GM12878 (cell line): ENCODE measurements around the gene ING5. TPM values are rescaled to one million over a fixed set of nuclear protein-coding genes. Genes with fewer than 3 reads are reported as not detected.

Experiments
- ATAC-seq: fragments of 200-7000 bp; cut with Tn5 transposase; 3 replicates; pipeline ENCODE4 v1.9.1; 2020; ENCODE audit warnings: mild to moderate bottlenecking, moderate library complexity
- BruUV-seq: library from RNA; stranded (reverse); fragments of 400-500 nt; replicated peaks from 2 replicates; lab custom pipeline; 2021; lab: Mats Ljungman, UMichigan
- CTCF ChIA-PET: fragments of 300-600 bp; sonication (Branson Sonifier 250); formaldehyde crosslinking; extraction: SDS; loops from one replicate; lab custom pipeline; 2021; ENCODE audit warnings: inconsistent platforms; lab: Yijun Ruan, JAX
- POLR2A ChIA-PET: fragments of 350-600 bp; formaldehyde crosslinking; extraction: SDS; loops from one replicate; lab custom pipeline; 2021; ENCODE audit warnings: inconsistent platforms; lab: Charles Lee
- RAD21 ChIA-PET: fragments of 300-600 bp; sonication (Branson Sonifier 250); formaldehyde crosslinking; loops from one replicate; lab custom pipeline; 2023; ENCODE audit warnings: antibody characterized with exemption; ENCODE audit not compliant: unreplicated experiment; lab: Charles Lee
- SMC1A ChIA-PET: fragments of 300-600 bp; sonication (Branson Sonifier 250); formaldehyde crosslinking; loops from one replicate; lab custom pipeline; 2023; ENCODE audit not compliant: unreplicated experiment, uncharacterized antibody; lab: Charles Lee
- DNase-seq: peaks from one replicate; pipeline ENCODE4 v3.0.0-alpha.2; 2011; ENCODE audit warnings: low read depth, low spot score
- FAIRE-seq: peaks from 3 replicates; lab custom pipeline; 2011; peaks lifted over from hg19 to GRCh38; lab: Jason Lieb, UNC
- H2AFZ ChIP-seq: 2 replicates; pipeline ENCODE4 v1.6.0; 2011; ENCODE audit warnings: low read depth, low read length, control low read depth; ENCODE audit not compliant: control insufficient read depth
- H3K27ac ChIP-seq: 2 replicates; pipeline ENCODE4 v1.5.1; 2011; ENCODE audit warnings: control low read depth; ENCODE audit not compliant: control insufficient read depth, insufficient read depth
- H3K27me3 ChIP-seq, 2 experiments: replicated peaks in 1 of 2; 2 replicates each; pipeline versions ENCODE4 v1.6.0 to v1.6.1; 2011; ENCODE audit warnings: low read length in 1 of 2; ENCODE audit not compliant: control insufficient read depth in 2 of 2, insufficient read depth in 2 of 2
- H3K36me3 ChIP-seq, 2 experiments: 2 replicates each; pipeline ENCODE4 v1.5.1; 2011; ENCODE audit warnings: low read length in 1 of 2; ENCODE audit not compliant: control insufficient read depth in 2 of 2, insufficient read depth in 2 of 2
- H3K4me1 ChIP-seq: 2 replicates; pipeline ENCODE4 v1.6.1; 2011; ENCODE audit warnings: mild to moderate bottlenecking, low read length, moderate library complexity, mixed read lengths; ENCODE audit not compliant: control insufficient read depth, insufficient read depth
- H3K4me2 ChIP-seq: 2 replicates; pipeline ENCODE4 v1.6.0; 2011; ENCODE audit warnings: control low read depth; ENCODE audit not compliant: control insufficient read depth, insufficient read depth
- H3K4me3 ChIP-seq: fragments of 200-600 bp; sonication (generic); 2 replicates; pipeline ENCODE4 v1.5.1; 2016
- H3K79me2 ChIP-seq: 2 replicates; pipeline ENCODE4 v1.6.0; 2011; ENCODE audit warnings: low read length; ENCODE audit not compliant: control insufficient read depth, insufficient read depth
- H3K9ac ChIP-seq: 2 replicates; pipeline ENCODE4 v1.8.0; 2011; ENCODE audit warnings: low read length, control low read depth, mixed read lengths; ENCODE audit not compliant: control insufficient read depth, insufficient read depth
- H3K9me3 ChIP-seq: replicated peaks from 3 replicates; pipeline ENCODE4 v1.5.1; 2011; ENCODE audit warnings: mild to moderate bottlenecking, low read length; ENCODE audit not compliant: control insufficient read depth, insufficient read depth
- H4K20me1 ChIP-seq: 2 replicates; pipeline ENCODE4 v1.6.0; 2011; ENCODE audit not compliant: control insufficient read depth, insufficient read depth
- BHLHE40 ChIP-seq, 2 experiments: fragments of 450-650 bp in 1 of 2; IDR thresholded peaks; 2 replicates each; pipeline ENCODE4 v1.6.1; 2011 to 2017; ENCODE audit warnings: low read depth in 2 of 2, borderline replicate concordance in 1 of 2, improper control_type of control experiment in 1 of 2, low read length in 1 of 2, mild to moderate bottlenecking in 1 of 2
- CEBPB ChIP-seq, 2 experiments: fragments of 150-350 bp in 1 of 2; IDR thresholded peaks; 2 replicates each; pipeline ENCODE4 v1.6.1; 2012 to 2014; ENCODE audit warnings: low read depth in 2 of 2, low read length in 2 of 2, borderline replicate concordance in 1 of 2, inconsistent platforms in 1 of 2
- E4F1 ChIP-seq: fragments of 450-650 bp; IDR thresholded peaks from 2 replicates; pipeline ENCODE4 v1.6.1; 2018; ENCODE audit warnings: borderline replicate concordance, mild to moderate bottlenecking; ENCODE audit not compliant: partially characterized antibody
- EZH2 ChIP-seq: IDR thresholded peaks from 2 replicates; pipeline ENCODE4 v1.6.1; 2012; ENCODE audit warnings: low read depth, mild to moderate bottlenecking, control low read depth, inconsistent platforms, low read length, borderline replicate concordance; ENCODE audit not compliant: control insufficient read depth
- HCFC1 ChIP-seq: fragments of 150-350 bp; IDR thresholded peaks from 2 replicates; pipeline ENCODE4 v1.6.1; 2014; ENCODE audit warnings: low read length
- IRF4 ChIP-seq: IDR thresholded peaks from 2 replicates; pipeline ENCODE4 v1.6.1; 2011; ENCODE audit warnings: low read depth, low read length
- KDM1A ChIP-seq: fragments of 200-600 bp; sonication (generic); IDR thresholded peaks from 2 replicates; pipeline ENCODE4 v1.6.1; 2016; ENCODE audit warnings: borderline replicate concordance
- LARP7 ChIP-seq: fragments of 450-650 bp; IDR thresholded peaks from 2 replicates; pipeline ENCODE4 v1.6.1; 2017; ENCODE audit warnings: mild to moderate bottlenecking
- MEF2A ChIP-seq: IDR thresholded peaks from 2 replicates; pipeline ENCODE4 v1.6.1; 2011; ENCODE audit warnings: low read depth, mild to moderate bottlenecking, low read length, moderate library complexity; ENCODE audit not compliant: insufficient read depth
- MTA2 ChIP-seq: fragments of 450-650 bp; IDR thresholded peaks from 2 replicates; pipeline ENCODE4 v1.6.1; 2016; ENCODE audit warnings: low read depth, mild to moderate bottlenecking, moderate library complexity
- MXI1 ChIP-seq: fragments of 150-350 bp; IDR thresholded peaks from 2 replicates; pipeline ENCODE4 v1.6.1; 2011; ENCODE audit warnings: low read depth, mild to moderate bottlenecking, inconsistent platforms, low read length, improper control_type of control experiment
- NBN ChIP-seq: fragments of 450-650 bp; IDR thresholded peaks from 2 replicates; pipeline ENCODE4 v1.6.1; 2016
- NFXL1 ChIP-seq: fragments of 450-650 bp; IDR thresholded peaks from 2 replicates; pipeline ENCODE4 v1.6.1; 2017; ENCODE audit warnings: antibody characterized with exemption, mild to moderate bottlenecking, borderline replicate concordance
- NR2F1 ChIP-seq: fragments of 450-650 bp; conservative IDR thresholded peaks from 2 replicates; pipeline ENCODE4 v1.6.1; 2017; ENCODE audit warnings: mild to moderate bottlenecking
- PML ChIP-seq: IDR thresholded peaks from 2 replicates; pipeline ENCODE4 v1.6.1; 2012; ENCODE audit warnings: low read length, inconsistent platforms
- RAD21 ChIP-seq: IDR thresholded peaks from 2 replicates; pipeline ENCODE4 v1.6.1; 2011; ENCODE audit warnings: mild to moderate bottlenecking, low read depth, low read length, moderate library complexity; ENCODE audit not compliant: insufficient read depth
- SMARCA5 ChIP-seq: fragments of 450-650 bp; IDR thresholded peaks from 2 replicates; pipeline ENCODE4 v1.6.1; 2017; ENCODE audit warnings: mild to moderate bottlenecking
- TBL1XR1 ChIP-seq: IDR thresholded peaks from 2 replicates; pipeline ENCODE4 v1.6.1; 2012; ENCODE audit warnings: low read depth, low read length, improper control_type of control experiment
- WRNIP1 ChIP-seq: IDR thresholded peaks from 2 replicates; pipeline ENCODE4 v1.6.1; 2011; ENCODE audit warnings: low read depth, low read length, improper control_type of control experiment, borderline replicate concordance
- ZZZ3 ChIP-seq: IDR thresholded peaks from 2 replicates; pipeline ENCODE4 v1.6.1; 2011; ENCODE audit warnings: low read depth; ENCODE audit not compliant: control insufficient read depth, insufficient read length
- WGBS: methylation state at CpG from one replicate; pipeline ENCODE4 v1.1.6; 2016; ENCODE audit warnings: low lambda C conversion rate; ENCODE audit not compliant: insufficient replicate concordance, insufficient coverage; ENCODE audit errors: missing lambda C conversion rate; 5-methylcytosine and 5-hydroxymethylcytosine counted together
- in situ Hi-C: fragments of 300-500 bp; cut with MboI; formaldehyde crosslinking; loops from 9 replicates; pipeline ENCODE4 v1.14.3; 2018; ENCODE audit warnings: mixed read lengths
- intact Hi-C: fragments of 100-400 bp; cut with micrococcal nuclease; formaldehyde crosslinking; loops from one replicate; pipeline ENCODE4 v1.14.2; 2022; ENCODE audit not compliant: unreplicated experiment
- polyA plus RNA-seq, 11 experiments: library from polyadenylated mRNA; depleted of rRNA in 4 of 11; unstranded in 6 of 11; stranded (reverse) in 5 of 11; fragments of >200 nt; fragmentation: Nextera tagmentation in 4 of 11; fragmentation: Illumina TruSeq in 1 of 11; extraction: Ambion mirVana in 4 of 11; extraction: Trizol in 1 of 11; gene quantifications; 1 replicate in 1 of 11; 2 replicates in 10 of 11; pipeline versions ENCODE4 v1.2.1 to v1.2.3, GENCODE V29; 2011 to 2016; ENCODE audit warnings: inconsistent platforms in 2 of 11, missing spikeins in 2 of 11, low read depth in 1 of 11
- total RNA-seq, 4 experiments: library from RNA; depleted of rRNA in 3 of 4; stranded (reverse); fragments of >200 nt in 3 of 4; fragmentation: Illumina TruSeq in 1 of 4; extraction: Trizol in 1 of 4; gene quantifications; 2 replicates each; pipeline versions ENCODE4 v1.2.1 to v1.2.3, GENCODE V29; 2013 to 2021

ING5 gene
- total and polyA plus RNA-seq, 10 of the 15 experiments (the other 5 are each of a cell fraction or from before 2014, with no cell fraction given): 10.0 to 46.1 (median 27.2) TPM

- TF ChIP-seq LARP7 (peak; percentile 31; the same call in 1 of the 2 replicates), EZH2 (no peak), ZZZ3 (no peak), CEBPB (IDR thresholded peaks at IDR 0.05; ENCODE audit: borderline replicate concordance in 1 of 2, low read depth in 2 of 2, low read length in 2 of 2) (no peak), MTA2 (peak; percentile 85), NBN (no peak), IRF4 (no peak), PML (no peak), MEF2A (no peak)
These were observed 61.1 kb downstream of the ING5 start (continued) for GRCh38 chr2:241762933-241763369.

GRCh38 chr2:241763551-241764274 is 61.9 kb downstream of the ING5 start:
- SMC1A ChIA-PET: interaction anchor here (0.9 to 1.4 kb wide), 3 partner anchors 20 to 115 kb away, joined by 5 to 6 read pairs (median 6); no protein-coding TSS in a partner anchor
- intact Hi-C loops: no loop called here
- POLR2A ChIA-PET: interaction anchor here (0.7 to 1.5 kb wide), 3 partner anchors 49 to 640 kb away, joined by 5 to 11 read pairs (median 6); no protein-coding TSS in a partner anchor

More at GRCh38 chr2:241763551-241764274, 61.9 kb downstream of the ING5 start:
- DNase-seq (no peak), ATAC-seq (peak; percentile 38), FAIRE-seq (no peak)
- H3K36me3 ChIP-seq: peaks cover 5 to 13% of the 10 kb centered on the region in 2 experiments; a peak in 3 of 4 replicates
- no TSS peak for BruUV-seq
- RAD21 ChIA-PET: interaction anchor here (0.7 to 1.5 kb wide), 5 partner anchors 9 to 78 kb away, joined by 3 to 9 read pairs (median 3); partner anchors contain the start of gene ING5
- TF ChIP-seq TBL1XR1 (no peak), NR2F1 (peak; percentile 15; the same call in 1 of the 2 replicates), KDM1A (no peak), BHLHE40 (IDR thresholded peaks at IDR 0.05; ENCODE audit: borderline replicate concordance in 1 of 2, low read depth in 2 of 2, low read length in 1 of 2) (peak in 1 of 2 experiments; percentile 85; a peak in 2 of 4 replicates), NFXL1 (no peak), WRNIP1 (no peak), RAD21 (no peak), SMARCA5 (no peak), HCFC1 (no peak), E4F1 (no peak), MXI1 (no peak)
- no peaks in the 10 kb centered on the region for H3K79me2 ChIP-seq
- H2AFZ ChIP-seq: no peak overlapping the region; the same call in 1 of the 2 replicates
- CTCF ChIA-PET: interaction anchor here (0.9 to 1.5 kb wide), 4 partner anchors 9 to 115 kb away, joined by 4 to 5 read pairs (median 4); partner anchors contain the start of gene D2HGDH
- H3K4me2 ChIP-seq: no peak overlapping the region
- H3K27ac ChIP-seq: peak overlapping the region; percentile 57
- no peak overlapping the region for H3K4me3 ChIP-seq
- H4K20me1 ChIP-seq: no peaks in the 10 kb centered on the region
- peak overlapping the region; percentile 35 for H3K9ac ChIP-seq
- in situ Hi-C loops: no loop called here
- WGBS: 86% methylated on average over 20 of the region's 20 CpGs
- H3K4me1 ChIP-seq: peaks cover 11% of the 10 kb centered on the region
- no peaks in the 10 kb centered on the region for H3K9me3 ChIP-seq
- no peaks in the 10 kb centered on the region for H3K27me3 ChIP-seq
